ENCODE results near the gene SMPX.

GRCh38 chrX:21749924-21750323, 8.0 kb downstream of the SMPX start:
- TF ChIP-seq CTCF (optimal IDR thresholded peaks at IDR 0.05 in 1 of 3, IDR thresholded peaks at IDR 0.05 in 1 of 3, conservative IDR thresholded peaks at IDR 0.05 in 1 of 3; ENCODE audit: extremely low read depth in 1 of 3, insufficient read depth in 2 of 3, low read length in 3 of 3), result no peak
- no peak for TF ChIP-seq EZH2 (IDR thresholded peaks at IDR 0.05; ENCODE audit: low read length)
